Measurements from ENCODE around the gene SLC16A12.

Gene SLC16A12

GRCh38 chr10:89389254-89389653 is 146.1 kb downstream of the SLC16A12 start:
- Histone ChIP-seq H3K4me1 (ENCODE audit: control insufficient read depth, insufficient read depth, low read length) (peaks cover 19% of the 10 kb centered on the region), H3K9me3 (ENCODE audit: control insufficient read depth, insufficient read depth, low read length) (no peaks in the 10 kb centered on the region), H3K27me3 (ENCODE audit: control insufficient read depth, insufficient read depth, low read length) (no peaks in the 10 kb centered on the region), H3K27ac (ENCODE audit: low read depth, low read length) (no peak overlapping the region), H3K36me3 (ENCODE audit: control insufficient read depth, insufficient read depth, low read length) (no peaks in the 10 kb centered on the region), H3K4me3 (ENCODE audit: low read depth, low read length) (no peak overlapping the region), H3K9ac (ENCODE audit: low read depth, low read length) (no peak overlapping the region)

- Histone ChIP-seq H3K27ac (ENCODE audit: low read depth, low read length) (no peak overlapping the region), H3K9me3 (ENCODE audit: control insufficient read depth, insufficient read depth, low read length) (no peaks in the 10 kb centered on the region), H3K4me3 (ENCODE audit: low read depth, low read length) (no peak overlapping the region), H3K27me3 (ENCODE audit: control insufficient read depth, insufficient read depth, low read length) (no peaks in the 10 kb centered on the region), H3K4me1 (ENCODE audit: control insufficient read depth, insufficient read depth, low read length) (peaks cover 19% of the 10 kb centered on the region), H3K36me3 (ENCODE audit: control insufficient read depth, insufficient read depth, low read length) (no peaks in the 10 kb centered on the region), H3K9ac (ENCODE audit: low read depth, low read length) (no peak overlapping the region)
Observed at GRCh38 chr10:89388806-89389205, 146.6 kb downstream of the SLC16A12 start.

GRCh38 chr10:89384474-89385340 is 150.7 kb downstream of the SLC16A12 start:
- H3K36me3 ChIP-seq (ENCODE audit: control insufficient read depth, insufficient read depth, low read length) = no peaks in the 10 kb centered on the region
- no peak overlapping the region for H3K27ac ChIP-seq (ENCODE audit: low read depth, low read length)
- H3K9ac ChIP-seq (ENCODE audit: low read depth, low read length) = no peak overlapping the region
- peaks cover 5% of the 10 kb centered on the region for H3K4me1 ChIP-seq (ENCODE audit: control insufficient read depth, insufficient read depth, low read length)
- no peaks in the 10 kb centered on the region for H3K9me3 ChIP-seq (ENCODE audit: control insufficient read depth, insufficient read depth, low read length)
- no peak overlapping the region for H3K4me3 ChIP-seq (ENCODE audit: low read depth, low read length)
- no peaks in the 10 kb centered on the region for H3K27me3 ChIP-seq (ENCODE audit: control insufficient read depth, insufficient read depth, low read length)

- Histone ChIP-seq H3K27ac (ENCODE audit: low read depth, low read length) (no peak overlapping the region), H3K9me3 (ENCODE audit: control insufficient read depth, insufficient read depth, low read length) (no peaks in the 10 kb centered on the region), H3K4me1 (ENCODE audit: control insufficient read depth, insufficient read depth, low read length) (peaks cover 5% of the 10 kb centered on the region), H3K9ac (ENCODE audit: low read depth, low read length) (no peak overlapping the region), H3K4me3 (ENCODE audit: low read depth, low read length) (no peak overlapping the region), H3K27me3 (ENCODE audit: control insufficient read depth, insufficient read depth, low read length) (no peaks in the 10 kb centered on the region), H3K36me3 (ENCODE audit: control insufficient read depth, insufficient read depth, low read length) (no peaks in the 10 kb centered on the region)
Observed at GRCh38 chr10:89382757-89383156, 152.6 kb downstream of the SLC16A12 start.
